GM21717 (cell line): Measurements from ENCODE around the gene RAB39B.
"Not testable (repeated sequence)": the region's sequence is repeated elsewhere in the genome, so short reads cannot be mapped to it uniquely, and the experiment has no call there.

Source experiments
- ATAC-seq: cut with Tn5 transposase; IDR thresholded peaks from one replicate; pipeline ENCODE4 v1.9.1; 2021; ENCODE audit warnings: mild to moderate bottlenecking, moderate library complexity; ENCODE audit not compliant: unreplicated experiment

Gene RAB39B, protein sequence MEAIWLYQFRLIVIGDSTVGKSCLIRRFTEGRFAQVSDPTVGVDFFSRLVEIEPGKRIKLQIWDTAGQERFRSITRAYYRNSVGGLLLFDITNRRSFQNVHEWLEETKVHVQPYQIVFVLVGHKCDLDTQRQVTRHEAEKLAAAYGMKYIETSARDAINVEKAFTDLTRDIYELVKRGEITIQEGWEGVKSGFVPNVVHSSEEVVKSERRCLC

DNA sequence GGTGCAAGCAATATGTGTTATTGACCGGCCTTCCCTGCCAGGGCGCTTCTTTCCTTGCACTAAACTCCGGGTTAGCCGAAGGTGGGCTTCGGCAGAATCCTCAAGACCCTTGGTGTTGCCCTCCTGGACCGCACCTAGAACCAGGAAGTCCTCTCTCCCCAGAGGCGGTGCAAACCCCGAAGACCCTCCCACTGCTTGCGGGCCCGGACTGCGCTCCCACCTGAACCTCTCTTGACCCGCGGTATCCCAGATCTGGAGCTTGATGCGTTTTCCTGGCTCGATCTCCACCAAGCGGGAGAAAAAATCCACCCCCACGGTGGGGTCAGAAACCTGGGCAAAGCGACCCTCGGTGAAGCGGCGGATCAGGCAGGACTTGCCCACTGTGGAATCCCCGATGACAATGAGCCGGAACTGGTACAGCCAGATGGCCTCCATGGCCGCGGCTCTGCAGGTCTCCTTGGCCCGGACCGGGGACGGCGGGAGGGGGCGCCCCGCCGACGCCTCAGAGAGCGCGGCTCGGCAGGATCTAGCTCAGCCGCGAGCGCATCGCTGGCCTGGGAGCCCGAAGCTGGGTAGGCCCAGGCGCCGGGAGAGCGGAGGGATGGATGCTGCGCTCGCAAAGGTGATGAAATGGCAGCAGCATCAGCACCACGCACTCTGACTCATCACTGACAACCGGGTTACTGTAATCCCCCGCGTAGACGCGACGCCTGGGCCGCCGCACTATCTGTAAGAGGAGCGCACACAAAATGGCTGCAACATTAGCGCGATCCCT is at the start of gene RAB39B:
RAB39B (minus strand) TSS at position 638 of the 775 bp plus-strand sequence; CDS start at position 435, 203 bp downstream.
- ATAC-seq: peak; percentile 90

DNA sequence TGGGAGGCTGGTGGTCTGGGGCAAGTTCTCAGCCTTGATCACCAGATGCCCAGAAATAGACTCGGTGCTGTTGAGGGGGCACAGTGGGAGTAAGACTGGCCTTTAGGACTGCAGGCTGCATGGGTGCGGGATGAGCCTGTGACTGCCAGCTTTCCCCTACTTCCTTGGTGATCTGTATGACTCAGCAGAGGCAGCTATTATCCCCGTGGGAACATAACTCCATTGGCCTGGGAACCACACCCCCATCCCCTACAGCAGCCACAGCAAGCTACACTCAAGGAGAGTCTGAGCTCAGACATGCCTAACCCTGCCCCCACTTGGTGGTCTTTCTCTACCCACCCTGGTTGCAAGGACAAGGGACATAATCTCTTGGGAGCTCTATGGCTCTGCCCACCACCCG is 49.5 kb upstream of the RAB39B start:
- ATAC-seq: no peak

DNA sequence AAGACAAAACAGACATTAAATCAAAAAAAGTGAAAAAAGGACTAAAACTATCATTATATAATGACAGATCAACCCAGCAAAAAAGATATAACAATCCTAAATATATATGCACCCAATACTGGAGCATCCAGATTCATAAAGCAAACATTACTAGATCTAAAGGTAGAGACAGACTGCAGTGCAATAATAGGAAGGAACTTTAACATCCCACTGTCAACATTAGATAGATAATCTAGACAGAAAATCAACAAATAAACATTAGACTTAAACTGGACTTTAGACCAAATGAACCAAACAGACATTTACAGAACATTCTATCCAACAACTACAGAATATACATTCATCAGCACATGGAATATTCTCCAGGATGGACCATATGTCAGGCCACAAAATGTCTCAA is 29.5 kb upstream of the RAB39B start:
- ATAC-seq: no peak

DNA sequence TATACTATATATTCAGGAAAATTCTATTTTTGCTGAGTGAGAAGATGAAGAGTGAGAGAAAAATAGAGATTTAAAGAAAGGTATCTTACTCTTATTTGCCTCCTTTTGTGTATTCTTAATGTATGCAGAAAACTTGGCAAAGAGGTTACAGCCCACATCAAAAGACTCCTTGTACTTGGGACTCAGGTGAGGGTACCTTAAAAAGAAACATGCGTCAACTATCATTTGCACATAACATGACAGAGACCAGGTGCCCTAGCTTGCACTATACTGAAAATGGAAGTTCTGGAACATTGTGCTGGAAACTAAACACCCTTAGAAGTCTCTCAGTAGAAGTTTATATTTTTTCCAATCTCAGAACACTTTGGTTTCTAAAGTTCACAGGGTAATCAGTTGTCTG is 15.6 kb upstream of the RAB39B start:
- ATAC-seq: no peak

DNA sequence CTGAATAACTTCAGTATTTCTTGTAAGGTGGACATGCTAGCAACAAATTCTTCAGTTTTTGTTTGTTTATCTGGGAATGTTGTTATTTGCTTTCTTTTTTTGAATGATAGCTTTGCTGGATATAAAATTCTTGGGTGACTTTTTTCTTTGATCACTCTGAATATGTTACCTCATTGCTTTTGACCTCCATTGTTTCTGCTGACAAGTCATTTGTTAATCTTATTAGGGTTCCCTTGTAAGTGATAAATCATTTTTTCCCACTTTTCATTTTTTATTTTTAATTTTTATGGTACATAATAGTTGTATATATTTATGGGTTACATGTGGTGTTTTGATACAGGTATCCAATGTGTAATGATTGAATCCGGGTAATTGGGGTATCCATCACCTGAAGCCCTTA is 6.7 kb upstream of the RAB39B start:
- ATAC-seq: no peak

DNA sequence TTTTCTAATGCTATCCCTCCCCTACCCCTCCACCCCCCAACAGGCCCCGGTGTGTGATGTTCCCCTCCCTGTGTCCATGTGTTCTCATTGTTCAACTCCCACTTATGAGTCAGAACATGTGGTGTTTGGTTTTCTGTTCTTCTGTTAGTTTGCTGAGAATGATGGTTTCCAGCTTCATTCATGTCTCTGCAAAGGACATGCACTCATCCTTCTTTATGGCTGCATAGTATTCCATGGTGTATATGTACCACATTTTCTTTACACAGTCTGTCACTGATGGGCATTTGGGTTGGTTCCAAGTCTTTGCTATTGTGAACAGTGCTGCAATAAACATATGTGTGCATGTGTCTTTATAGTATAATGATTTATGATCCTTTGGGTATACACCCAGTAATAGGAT is 3.7 kb upstream of the RAB39B start:
- not testable (repeated sequence) for ATAC-seq

DNA sequence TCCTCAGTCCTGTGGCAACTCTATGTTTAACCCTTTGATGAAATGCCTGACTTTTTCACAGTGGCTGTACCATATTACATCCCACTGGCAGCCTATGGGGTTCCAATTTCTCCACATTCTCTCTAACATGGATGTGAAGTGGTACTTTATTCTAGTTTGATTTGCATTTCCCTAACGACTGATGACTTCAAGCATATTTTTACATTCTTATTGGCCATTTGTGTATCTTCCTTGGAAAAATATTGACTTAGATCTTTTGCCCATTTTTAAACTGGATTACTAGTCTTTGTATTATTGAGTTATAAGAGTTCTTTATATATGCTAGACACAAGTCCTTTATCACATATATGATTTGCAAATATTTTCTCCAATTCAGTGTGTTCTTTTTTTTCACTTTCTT is 2.1 kb upstream of the RAB39B start:
- no peak for ATAC-seq

DNA sequence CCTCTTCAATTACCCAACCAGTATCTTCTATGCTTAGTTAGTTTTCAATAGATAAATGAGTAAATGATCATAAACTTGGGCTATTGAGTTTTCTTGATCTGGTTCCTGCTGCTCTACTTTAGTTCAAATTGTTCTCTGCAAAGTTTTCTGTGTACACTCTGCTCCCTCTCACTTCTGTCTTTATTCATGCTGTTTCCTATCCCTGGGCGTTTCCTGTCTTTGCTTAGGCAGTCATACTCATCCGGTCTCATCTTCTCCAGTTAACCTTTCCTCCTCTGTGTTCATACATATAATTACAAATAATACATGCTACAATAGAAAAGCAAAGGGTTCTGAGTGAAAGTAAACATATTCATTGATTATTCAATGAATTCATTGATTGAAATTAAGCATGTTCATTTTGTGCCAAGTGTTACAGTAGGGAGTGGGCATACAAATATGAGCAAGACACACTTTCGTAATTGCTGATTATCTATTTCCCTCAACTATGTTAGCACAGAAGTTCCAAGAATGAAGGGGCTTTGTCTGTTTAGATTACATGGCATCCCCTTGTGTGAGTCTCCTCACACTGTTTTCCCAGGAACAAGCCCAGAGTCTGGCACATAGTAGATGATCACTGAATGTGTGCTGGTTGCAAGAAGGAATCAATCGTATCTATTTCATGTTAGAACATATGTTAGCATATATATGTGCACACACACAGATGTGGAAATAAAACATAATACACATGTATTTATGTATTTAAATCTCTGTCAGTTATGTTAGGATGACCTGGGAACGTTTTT is 1.1 kb downstream of the RAB39B start:
- no peak for ATAC-seq

DNA sequence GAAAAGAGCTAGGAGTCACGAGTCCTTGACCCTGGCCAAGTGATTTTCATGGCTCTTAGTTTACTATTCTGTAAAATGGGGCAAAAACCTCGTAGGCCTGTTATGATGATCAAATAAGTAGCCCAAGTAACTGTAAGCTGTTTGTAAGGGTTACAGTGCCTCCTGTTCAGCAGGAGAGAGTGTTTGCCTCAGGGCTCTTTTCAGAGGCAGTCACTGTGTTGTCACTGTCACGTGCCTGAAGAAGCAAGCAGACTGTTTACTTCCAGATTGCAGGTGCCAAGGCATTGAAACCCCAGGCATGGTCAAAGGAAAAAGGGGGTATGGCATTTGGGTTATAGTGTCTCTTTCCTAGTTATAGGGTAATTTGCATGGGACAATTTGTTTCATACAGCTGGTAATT is 4.5 kb downstream of the RAB39B start:
- ATAC-seq: no peak

DNA sequence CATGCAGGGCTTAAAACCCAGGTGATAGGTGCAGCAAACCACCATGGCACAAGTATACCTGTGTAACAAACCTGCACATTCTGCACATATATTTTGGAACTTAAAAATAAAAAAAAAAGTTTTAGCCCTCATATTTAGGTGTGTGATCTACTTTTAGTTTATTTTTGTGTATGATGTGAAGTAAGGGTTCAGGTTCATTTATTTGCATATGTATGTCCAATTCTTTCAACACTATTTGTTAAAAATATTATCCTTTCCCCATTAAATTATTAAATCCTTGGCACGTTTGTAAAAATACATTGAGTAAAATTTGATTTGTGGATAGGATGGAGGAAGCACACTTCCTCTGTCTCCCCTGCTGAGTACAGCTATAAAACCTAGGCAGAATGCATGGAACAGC is 12.9 kb downstream of the RAB39B start:
- ATAC-seq: no peak

DNA sequence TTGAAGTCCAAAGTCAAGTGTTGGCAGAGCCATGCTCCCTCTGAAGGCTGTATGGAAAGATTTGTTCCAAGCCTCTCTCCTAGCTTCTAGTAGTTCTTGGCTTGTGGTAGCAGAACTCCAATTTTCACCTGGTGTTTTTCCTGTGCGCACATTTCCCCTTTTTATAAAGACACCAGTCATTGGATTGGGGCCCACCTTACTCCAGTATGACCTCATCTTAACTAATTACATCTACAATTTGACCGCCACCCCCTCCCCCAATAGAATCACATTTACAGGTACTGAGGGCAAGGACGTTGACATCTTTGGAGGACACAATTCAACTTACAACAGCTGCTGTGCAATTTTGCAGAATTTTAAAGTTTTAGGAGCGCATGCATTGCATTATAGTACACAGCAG is 16.8 kb downstream of the RAB39B start:
- ATAC-seq: no peak

DNA sequence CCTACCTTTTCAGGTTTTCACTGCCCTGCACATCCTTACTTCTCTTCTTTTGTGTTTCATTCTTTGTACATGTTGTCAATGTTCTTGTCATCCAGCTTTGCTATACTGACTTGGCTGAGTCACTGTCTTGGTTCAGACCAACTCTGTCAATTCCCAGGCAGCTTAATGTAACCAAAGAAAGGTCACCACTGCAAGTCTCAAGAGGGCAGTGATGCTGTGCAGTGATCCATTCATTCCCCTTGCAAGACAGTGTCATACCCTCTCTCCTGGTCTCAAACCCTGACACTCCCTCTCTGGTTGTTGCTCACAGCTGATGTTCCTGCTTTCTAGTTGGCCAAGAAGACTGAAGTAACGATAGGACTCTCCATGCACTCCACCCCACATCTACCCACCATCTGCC is 17.5 kb downstream of the RAB39B start:
- ATAC-seq: no peak

DNA sequence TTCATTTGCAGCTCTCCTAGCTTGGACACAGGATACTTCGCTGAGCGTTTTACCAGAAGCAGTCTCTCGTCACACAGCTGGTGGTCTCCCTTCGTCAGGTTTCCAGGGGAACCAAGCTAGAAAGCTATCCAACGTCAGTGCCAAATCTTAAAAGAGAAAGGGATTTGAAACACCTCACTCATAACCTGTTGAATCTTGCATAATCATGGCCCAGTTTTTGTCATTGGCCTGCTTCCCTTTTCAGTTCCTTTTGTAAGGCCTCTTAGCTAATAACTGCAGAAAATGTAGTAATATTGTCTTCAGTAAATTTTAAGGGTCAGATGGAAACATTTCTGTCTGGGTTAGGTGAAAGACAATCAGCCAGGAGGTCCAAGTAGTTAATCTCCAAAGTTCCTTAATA is 22.0 kb downstream of the RAB39B start:
- no peak for ATAC-seq

DNA sequence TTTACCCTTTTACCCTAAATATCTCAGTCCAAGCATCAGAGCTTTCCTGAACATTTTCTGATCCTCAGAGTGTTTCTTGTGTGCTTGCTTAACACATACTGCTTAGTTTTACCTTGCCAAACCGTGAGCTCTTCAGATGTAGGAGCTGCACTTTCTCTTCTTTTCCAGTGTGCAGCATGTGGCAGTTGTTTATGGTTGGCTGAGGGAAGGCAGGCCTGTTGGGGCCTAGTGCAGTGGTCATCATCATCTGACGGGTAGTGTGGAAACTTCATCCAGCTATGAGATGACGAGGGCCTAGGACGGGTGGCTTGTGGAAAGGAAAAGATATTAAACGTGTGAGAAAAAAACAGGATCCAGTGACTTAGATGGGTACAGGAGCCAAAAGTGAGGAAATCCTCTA is 26.6 kb downstream of the RAB39B start:
- ATAC-seq: no peak

DNA sequence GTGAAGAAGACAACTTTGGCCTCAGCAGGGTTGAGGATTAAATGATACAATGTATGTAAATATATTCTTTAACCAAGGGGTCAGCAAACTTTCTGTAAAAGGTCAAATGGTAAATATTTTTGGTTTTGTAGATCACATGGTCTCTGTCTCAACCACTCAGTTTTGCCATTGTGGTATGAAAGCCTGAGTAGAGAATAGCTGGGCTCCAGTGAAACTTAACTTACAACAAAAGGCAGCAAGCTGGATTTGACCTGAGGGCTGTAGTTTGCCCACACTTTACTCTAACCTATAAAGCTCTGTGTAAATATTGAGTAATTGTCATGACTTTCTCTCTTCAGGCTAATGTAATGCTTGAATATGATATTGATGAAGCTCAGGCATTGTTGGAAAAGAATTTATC is 28.4 kb downstream of the RAB39B start:
- ATAC-seq: no peak

DNA sequence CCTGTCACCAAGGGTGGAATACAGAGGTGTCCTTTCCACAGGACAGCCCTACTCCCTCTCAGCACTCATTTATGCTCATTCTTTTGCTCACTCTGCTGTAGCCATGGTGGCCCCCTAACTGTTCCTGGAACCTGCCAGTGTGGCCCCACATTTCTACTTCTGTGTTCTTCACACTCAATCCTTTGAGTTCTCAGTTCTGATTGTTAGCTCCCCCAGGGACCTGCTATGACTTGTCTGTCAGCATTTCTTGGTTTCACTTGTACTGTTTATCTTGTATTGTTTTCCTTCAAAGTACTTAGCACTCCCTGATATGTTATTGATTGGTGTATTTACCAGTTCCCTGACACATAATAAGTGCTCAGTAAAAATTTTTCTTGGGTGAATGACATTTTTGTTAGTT is 33.1 kb downstream of the RAB39B start:
- peak; percentile 95 for ATAC-seq

DNA sequence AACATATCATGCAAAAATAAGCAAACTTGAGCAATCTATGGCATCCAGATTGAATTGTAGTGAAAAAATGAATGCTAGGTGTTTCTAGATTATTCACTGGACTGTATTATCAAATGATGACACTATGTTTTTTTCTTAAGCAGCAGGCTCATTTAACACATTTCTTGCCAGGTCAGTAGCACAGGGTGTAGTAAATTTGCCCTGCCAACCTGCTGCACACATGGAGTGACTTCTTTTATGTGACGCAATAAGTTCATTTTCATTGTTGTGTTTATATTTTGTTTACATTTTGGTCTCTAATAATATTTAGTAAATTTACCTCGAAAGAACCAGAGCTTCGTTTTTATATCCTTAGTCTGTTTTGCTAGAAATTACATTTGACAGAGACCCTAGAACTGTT is 38.5 kb downstream of the RAB39B start:
- ATAC-seq: no peak

DNA sequence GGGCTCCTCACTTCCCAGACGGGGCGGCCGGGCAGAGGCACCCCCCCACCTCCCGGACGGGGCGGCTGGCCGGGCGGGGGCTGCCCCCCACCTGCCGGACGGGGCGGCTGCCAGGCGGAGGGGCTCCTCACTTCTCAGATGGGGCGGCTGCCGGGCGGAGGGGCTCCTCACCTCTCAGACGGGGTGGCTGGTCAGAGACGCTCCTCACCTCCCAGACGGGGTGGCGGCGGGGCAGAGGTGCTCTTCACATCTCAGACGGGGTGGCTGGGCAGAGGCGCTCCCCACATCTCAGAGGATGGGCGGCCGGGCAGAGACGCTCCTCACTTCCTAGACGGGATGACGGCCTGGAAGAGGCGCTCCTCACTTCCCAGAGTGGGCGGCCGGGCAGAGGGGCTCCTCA is 40.5 kb downstream of the RAB39B start:
- not testable (repeated sequence) for ATAC-seq

DNA sequence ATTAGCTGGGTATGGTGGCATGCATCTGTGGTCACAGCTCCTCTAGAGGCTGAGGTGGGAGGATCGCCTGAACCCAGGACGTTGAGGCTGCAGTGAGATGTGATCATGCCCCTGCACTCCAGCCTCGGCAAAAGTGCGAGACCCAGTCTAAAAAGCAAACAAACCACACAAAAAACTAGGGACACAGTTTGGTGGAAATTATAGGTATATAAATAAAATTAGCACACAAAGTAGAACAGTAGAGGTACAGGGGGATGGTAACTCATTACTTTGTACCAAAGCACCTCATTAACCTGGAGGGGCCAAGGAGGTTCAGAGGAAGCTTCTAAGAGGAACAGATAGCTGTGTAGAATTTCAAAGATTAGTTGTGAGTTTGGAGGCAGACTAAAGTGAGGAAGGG is 42.9 kb downstream of the RAB39B start:
- no peak for ATAC-seq

DNA sequence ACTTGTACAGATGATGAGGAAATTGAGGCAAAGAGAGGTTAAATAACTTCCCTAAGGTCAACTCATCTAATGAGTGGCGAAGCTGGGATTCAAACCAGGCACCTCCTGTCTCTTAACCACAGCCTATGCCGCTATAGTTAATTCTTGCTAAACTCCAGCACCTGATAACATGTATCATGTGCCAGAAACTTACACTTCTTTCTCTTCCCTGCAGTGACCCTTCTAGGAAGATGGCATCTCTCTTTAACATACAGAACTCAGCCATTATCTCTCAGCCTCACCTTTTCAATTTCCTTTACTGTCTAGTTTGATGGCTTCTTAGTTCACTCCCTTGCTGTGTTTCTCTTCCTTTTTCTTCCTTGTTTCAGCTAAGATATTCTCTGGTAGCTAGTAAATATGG is 45.5 kb downstream of the RAB39B start:
- no peak for ATAC-seq

DNA sequence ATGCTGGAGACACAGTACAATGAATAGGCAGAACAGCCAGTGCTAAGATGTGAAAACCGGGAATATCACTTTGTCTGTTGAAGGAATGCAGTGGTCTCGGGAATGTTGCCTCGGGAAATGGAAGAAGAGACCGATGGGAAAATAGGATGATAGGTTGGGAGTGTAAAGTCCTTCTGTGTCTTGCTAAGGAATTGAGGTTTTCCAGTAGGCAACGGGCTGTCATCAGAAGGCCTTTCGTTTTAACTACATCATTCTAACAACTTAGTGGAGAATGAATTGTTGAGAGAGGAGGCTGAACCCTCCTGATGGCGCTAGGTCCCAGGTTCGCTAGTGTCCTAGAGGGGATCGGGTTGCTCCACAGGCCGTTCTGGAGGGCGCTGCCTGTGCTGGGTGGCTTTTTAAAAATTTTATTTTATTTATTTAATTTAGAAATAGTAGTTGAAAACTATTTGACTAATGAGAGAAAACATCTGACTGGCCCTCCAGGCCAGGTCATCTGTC is 47.3 kb downstream of the RAB39B start:
- no peak for ATAC-seq
